B cell (primary cell): ENCODE results near the gene CBX8. TPM values are rescaled to one million over a fixed set of nuclear protein-coding genes. Genes with fewer than 3 reads are reported as not detected.

ENCODE experiments used
- ATAC-seq: fragments of 200-7000 bp; cut with Tn5 transposase; one replicate; pipeline ENCODE4 v1.10.0; 2021; ENCODE audit warnings: low read depth, mild to moderate bottlenecking, moderate number of reproducible peaks, moderate library complexity
- CTCF ChIA-PET: fragments of 350-600 bp; sonication (Branson Sonifier 250); formaldehyde crosslinking; loops from one replicate; lab custom pipeline; 2021; ENCODE audit warnings: antibody characterized with exemption, inconsistent platforms; lab: Charles Lee
- POLR2A ChIA-PET: fragments of 350-600 bp; sonication (Branson Sonifier 250); formaldehyde crosslinking; loops from one replicate; lab custom pipeline; 2021; ENCODE audit warnings: antibody characterized with exemption; lab: Charles Lee
- DNase-seq: peaks from one replicate; pipeline ENCODE4 v3.0.0; 2013
- H2AFZ ChIP-seq: 2 replicates; pipeline ENCODE4 v1.6.1; 2012; ENCODE audit warnings: mild to moderate bottlenecking, low read depth, low read length; ENCODE audit not compliant: insufficient read depth, poor library complexity, severe bottlenecking
- H3K27ac ChIP-seq, 2 donors: 1 replicate in 1 of 2; 2 replicates in 1 of 2; pipeline ENCODE4 v1.5.1; 2012 to 2013; ENCODE audit warnings: low read length in 2 of 2, mild to moderate bottlenecking in 2 of 2, moderate library complexity in 1 of 2
- H3K27me3 ChIP-seq, 4 experiments: fragments of 200-600 bp in 1 of 4; sonication (generic) in 1 of 4; replicated peaks in 1 of 4; 1 replicate in 2 of 4; 2 replicates in 2 of 4; pipeline versions ENCODE4 v1.6.1 to v1.7.0; 2013 to 2016; ENCODE audit warnings: low read length in 3 of 4, mild to moderate bottlenecking in 2 of 4, mixed read lengths in 1 of 4, moderate library complexity in 1 of 4; ENCODE audit not compliant: insufficient read depth in 4 of 4, control insufficient read depth in 3 of 4; ENCODE audit errors: control extremely low read depth in 1 of 4
- H3K36me3 ChIP-seq, 2 experiments: replicated peaks in 1 of 2; 1 replicate in 1 of 2; 2 replicates in 1 of 2; pipeline versions ENCODE4 v1.6.1 to v1.7.1; 2013; ENCODE audit warnings: low read length in 1 of 2; ENCODE audit not compliant: insufficient read depth in 2 of 2, control insufficient read depth in 1 of 2; ENCODE audit errors: control extremely low read depth in 1 of 2, extremely low read depth in 1 of 2
- H3K4me1 ChIP-seq, 2 donors: fragments of 200-600 bp in 1 of 2; sonication (generic) in 1 of 2; 1 replicate in 1 of 2; 2 replicates in 1 of 2; pipeline versions ENCODE4 v1.5.1 to v1.6.1; 2013 to 2017; ENCODE audit warnings: low read length in 2 of 2; ENCODE audit not compliant: control insufficient read depth in 2 of 2, insufficient read depth in 2 of 2
- H3K4me2 ChIP-seq: replicated peaks from 2 replicates; pipeline ENCODE3; 2012; ENCODE audit warnings: mild to moderate bottlenecking, low read depth, low read length; ENCODE audit not compliant: poor library complexity, severe bottlenecking
- H3K4me3 ChIP-seq, 5 experiments: fragments of 200-600 bp in 1 of 5; sonication (generic) in 1 of 5; 1 replicate in 3 of 5; 2 replicates in 2 of 5; pipeline versions ENCODE4 v1.5.1 to v1.7.0; 2011 to 2016; ENCODE audit warnings: low read length in 4 of 5, mild to moderate bottlenecking in 4 of 5, low read depth in 2 of 5, control low read depth in 1 of 5, moderate library complexity in 1 of 5; ENCODE audit not compliant: insufficient read depth in 1 of 5; ENCODE audit errors: control extremely low read depth in 1 of 5, extremely low read depth in 1 of 5
- H3K79me2 ChIP-seq: fragments of 200-600 bp; sonication (generic); one replicate; pipeline ENCODE4 v1.6.0; 2016; ENCODE audit warnings: low read length; ENCODE audit not compliant: control insufficient read depth, insufficient read depth
- H3K9ac ChIP-seq: fragments of 200-600 bp; sonication (generic); 2 replicates; pipeline ENCODE4 v1.6.1; 2017; ENCODE audit warnings: mild to moderate bottlenecking, low read length, moderate library complexity
- H3K9me3 ChIP-seq, 3 donors: one replicate each; pipeline versions ENCODE4 v1.6.1 to v1.7.1; 2013; ENCODE audit warnings: low read length in 2 of 3; ENCODE audit not compliant: control insufficient read depth in 2 of 3, insufficient read depth in 1 of 3; ENCODE audit errors: control extremely low read depth in 1 of 3
- H4K20me1 ChIP-seq: 2 replicates; pipeline ENCODE4 v1.6.0; 2012; ENCODE audit warnings: mild to moderate bottlenecking, low read length; ENCODE audit not compliant: insufficient read depth, control insufficient read depth, poor library complexity, severe bottlenecking
- H3K27ac Mint-ChIP-seq: one replicate; pipeline ENCODE4 v1.8.0; 2021; ENCODE audit warnings: mixed read lengths
- H3K27me3 Mint-ChIP-seq: one replicate; pipeline ENCODE4 v1.8.0; 2021; ENCODE audit warnings: mixed read lengths
- H3K4me1 Mint-ChIP-seq: one replicate; pipeline ENCODE4 v1.8.0; 2021; ENCODE audit warnings: mixed read lengths
- H3K4me3 Mint-ChIP-seq: one replicate; pipeline ENCODE4 v1.8.0; 2021; ENCODE audit warnings: mixed read lengths
- H3K9me3 Mint-ChIP-seq: one replicate; pipeline ENCODE4 v1.8.0; 2022; ENCODE audit warnings: mixed read lengths; ENCODE audit not compliant: insufficient read depth
- EZH2 ChIP-seq: IDR thresholded peaks from 2 replicates; pipeline ENCODE4 v1.6.1; 2012; ENCODE audit warnings: borderline replicate concordance, low read depth, mild to moderate bottlenecking, moderate library complexity, low read length; ENCODE audit not compliant: insufficient read depth, poor library complexity, severe bottlenecking
- WGBS: methylation state at CpG from one replicate; pipeline ENCODE4 v1.1.5; 2013; ENCODE audit warnings: missing lambda C conversion rate; ENCODE audit not compliant: insufficient coverage; 5-methylcytosine and 5-hydroxymethylcytosine counted together
- intact Hi-C: fragments of 100-400 bp; cut with micrococcal nuclease; formaldehyde crosslinking; loops from one replicate; pipeline ENCODE4 v1.10.0; 2022
- polyA plus RNA-seq: library from polyadenylated mRNA; depleted of rRNA; stranded (reverse); fragments of >200 nt; gene quantifications from 2 replicates; pipeline ENCODE4 v1.2.3, GENCODE V29; 2012
- total RNA-seq, 2 donors: library from RNA; stranded (reverse); fragments of 120-200 nt in 1 of 2; gene quantifications; 1 replicate in 1 of 2; 2 replicates in 1 of 2; pipeline versions ENCODE4 v1.2.3 to v1.2.4, GENCODE V29; 2013 to 2022
- TF ChIP-seq, protein P1 (sequence below): fragments of 200-600 bp; IDR thresholded peaks from one replicate; pipeline ENCODE4 v1.8.0; 2022; ENCODE audit warnings: antibody characterized with exemption, mild to moderate bottlenecking

CBX8 gene
- total and polyA plus RNA-seq, 2 donors (not counting 1 experiment from before 2014, with no cell fraction given), result 0.31 to 6.8 TPM

DNA sequence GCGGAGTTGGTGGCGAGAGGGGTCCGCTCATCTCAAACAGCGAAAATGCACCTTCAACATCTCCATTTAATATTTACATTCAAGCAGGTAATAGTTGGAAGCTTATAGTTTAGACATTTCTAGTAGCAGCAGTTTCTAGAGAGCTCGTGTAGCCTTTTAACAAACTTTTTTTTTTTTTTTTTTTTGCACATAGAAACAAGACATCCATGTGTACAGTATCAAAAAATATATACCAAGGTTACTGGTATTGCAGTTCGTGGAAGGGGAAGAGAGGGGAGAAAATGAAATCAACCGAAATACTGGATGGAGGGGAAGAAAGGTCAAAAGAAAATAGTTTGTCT lies 36.2 kb upstream of the CBX8 start:
- H3K79me2 ChIP-seq, result peaks cover 43% of the 10 kb centered on the region
- DNase-seq, result no peak
- WGBS, result no CpG with 5 or more reads among the region's 7 CpGs

More for the DNA sequence above, 36.2 kb upstream of the CBX8 start:
- peaks cover 78% of the 10 kb centered on the region for H4K20me1 ChIP-seq
- peaks cover 0 to 2% (median 0%) of the 10 kb centered on the region in 4 experiments for H3K27me3 ChIP-seq
- H3K36me3 ChIP-seq, result peaks cover 0 to 34% of the 10 kb centered on the region in 2 experiments
- ChIA-PET CTCF (interaction anchor here (0.7 to 1.6 kb wide), 4 partner anchors 10 to 15 kb away, joined by 3 to 6 read pairs (median 4); no protein-coding TSS in a partner anchor), POLR2A (interaction anchor here (0.6 to 0.9 kb wide), 3 partner anchors 11 to 52 kb away, joined by 3 to 4 read pairs (median 3); partner anchors contain the start of gene CBX8)
- Mint-ChIP-seq H3K4me1 (peaks cover 33% of the 10 kb centered on the region), H3K27me3 (no peaks in the 10 kb centered on the region), H3K4me3 (no peak overlapping the region), H3K9me3 (no peaks in the 10 kb centered on the region), H3K27ac (no peak overlapping the region)
- intact Hi-C loops, result loop anchor here (10.0 kb wide), 1 partner anchor 1698 kb away; the partner anchor contains the start of gene TMC8
- no peak for TF ChIP-seq EZH2
- TF ChIP-seq, protein P1, sequence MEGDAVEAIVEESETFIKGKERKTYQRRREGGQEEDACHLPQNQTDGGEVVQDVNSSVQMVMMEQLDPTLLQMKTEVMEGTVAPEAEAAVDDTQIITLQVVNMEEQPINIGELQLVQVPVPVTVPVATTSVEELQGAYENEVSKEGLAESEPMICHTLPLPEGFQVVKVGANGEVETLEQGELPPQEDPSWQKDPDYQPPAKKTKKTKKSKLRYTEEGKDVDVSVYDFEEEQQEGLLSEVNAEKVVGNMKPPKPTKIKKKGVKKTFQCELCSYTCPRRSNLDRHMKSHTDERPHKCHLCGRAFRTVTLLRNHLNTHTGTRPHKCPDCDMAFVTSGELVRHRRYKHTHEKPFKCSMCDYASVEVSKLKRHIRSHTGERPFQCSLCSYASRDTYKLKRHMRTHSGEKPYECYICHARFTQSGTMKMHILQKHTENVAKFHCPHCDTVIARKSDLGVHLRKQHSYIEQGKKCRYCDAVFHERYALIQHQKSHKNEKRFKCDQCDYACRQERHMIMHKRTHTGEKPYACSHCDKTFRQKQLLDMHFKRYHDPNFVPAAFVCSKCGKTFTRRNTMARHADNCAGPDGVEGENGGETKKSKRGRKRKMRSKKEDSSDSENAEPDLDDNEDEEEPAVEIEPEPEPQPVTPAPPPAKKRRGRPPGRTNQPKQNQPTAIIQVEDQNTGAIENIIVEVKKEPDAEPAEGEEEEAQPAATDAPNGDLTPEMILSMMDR, result no peak
- peaks cover 0 to 6% (median 0%) of the 10 kb centered on the region in 3 donors for H3K9me3 ChIP-seq
- no peak overlapping the region for H2AFZ ChIP-seq
- H3K4me2 ChIP-seq, result no peak overlapping the region
- H3K27ac ChIP-seq, result no peak overlapping the region
- peaks cover 21 to 52% of the 10 kb centered on the region in 2 donors for H3K4me1 ChIP-seq
- no peak for ATAC-seq
- H3K9ac ChIP-seq, result no peak overlapping the region
- H3K4me3 ChIP-seq, result no peak overlapping the region
